DND-41 (cell line): ENCODE results near the gene GOLGA7B.

Experiments
- EZH2 ChIP-seq: IDR thresholded peaks from 3 replicates; pipeline ENCODE4 v1.6.1; 2012; ENCODE audit warnings: borderline replicate concordance, low read depth, mild to moderate bottlenecking, moderate library complexity, low read length, inconsistent platforms; ENCODE audit not compliant: severe bottlenecking
- TF ChIP-seq, protein P1 (sequence below): IDR thresholded peaks from 2 replicates; pipeline ENCODE4 v1.5.1; 2012; ENCODE audit warnings: borderline replicate concordance, low read length, moderate library complexity, mild to moderate bottlenecking; ENCODE audit not compliant: poor library complexity, severe bottlenecking; ENCODE audit errors: extremely low read depth

DNA sequence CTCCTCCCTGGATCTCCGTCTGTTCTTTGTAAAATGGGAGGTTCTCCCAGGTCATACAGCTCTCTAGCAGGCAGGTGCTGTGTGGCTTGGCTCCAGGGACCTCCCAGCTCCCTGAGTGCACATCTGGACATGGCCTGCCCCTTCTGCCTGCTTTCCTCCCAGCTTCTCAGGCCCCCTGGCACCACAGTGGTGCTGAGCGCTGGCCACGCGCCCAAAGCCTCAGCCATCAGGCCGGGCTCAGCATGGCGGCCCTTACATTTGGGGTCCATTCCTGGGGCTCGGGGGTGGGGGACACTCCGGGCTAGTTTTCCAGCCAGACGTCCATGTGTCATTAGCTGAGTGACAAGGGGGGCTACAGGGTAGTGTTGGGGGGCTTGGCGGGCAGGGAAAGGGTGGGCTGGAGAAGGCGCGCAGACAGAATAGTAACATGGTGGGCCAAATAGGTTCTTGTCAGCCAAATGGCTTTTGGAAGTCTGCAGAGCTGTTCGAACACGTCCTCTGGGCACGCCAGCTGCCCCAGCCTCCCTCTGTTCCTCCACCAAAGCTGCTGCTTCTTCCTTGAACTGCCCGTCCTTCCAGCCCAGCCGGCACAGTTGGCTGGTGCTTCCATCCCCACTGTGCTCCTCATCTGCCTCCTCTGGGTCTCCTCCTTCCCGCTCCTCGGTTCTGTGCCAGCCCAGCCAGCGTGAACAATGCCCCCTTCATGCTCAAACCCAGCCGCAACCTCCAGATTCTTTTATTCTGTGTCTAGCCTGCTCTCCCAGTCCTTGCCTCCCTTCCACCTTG is 65.9 kb downstream of the GOLGA7B start:
- TF ChIP-seq, protein P1, sequence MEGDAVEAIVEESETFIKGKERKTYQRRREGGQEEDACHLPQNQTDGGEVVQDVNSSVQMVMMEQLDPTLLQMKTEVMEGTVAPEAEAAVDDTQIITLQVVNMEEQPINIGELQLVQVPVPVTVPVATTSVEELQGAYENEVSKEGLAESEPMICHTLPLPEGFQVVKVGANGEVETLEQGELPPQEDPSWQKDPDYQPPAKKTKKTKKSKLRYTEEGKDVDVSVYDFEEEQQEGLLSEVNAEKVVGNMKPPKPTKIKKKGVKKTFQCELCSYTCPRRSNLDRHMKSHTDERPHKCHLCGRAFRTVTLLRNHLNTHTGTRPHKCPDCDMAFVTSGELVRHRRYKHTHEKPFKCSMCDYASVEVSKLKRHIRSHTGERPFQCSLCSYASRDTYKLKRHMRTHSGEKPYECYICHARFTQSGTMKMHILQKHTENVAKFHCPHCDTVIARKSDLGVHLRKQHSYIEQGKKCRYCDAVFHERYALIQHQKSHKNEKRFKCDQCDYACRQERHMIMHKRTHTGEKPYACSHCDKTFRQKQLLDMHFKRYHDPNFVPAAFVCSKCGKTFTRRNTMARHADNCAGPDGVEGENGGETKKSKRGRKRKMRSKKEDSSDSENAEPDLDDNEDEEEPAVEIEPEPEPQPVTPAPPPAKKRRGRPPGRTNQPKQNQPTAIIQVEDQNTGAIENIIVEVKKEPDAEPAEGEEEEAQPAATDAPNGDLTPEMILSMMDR: no peak
- no peak for TF ChIP-seq EZH2
